GM12872 (cell line): ENCODE data around the gene CLPSL2.

Source experiments
- TF ChIP-seq, protein P1 (sequence below): IDR thresholded peaks from 3 replicates; pipeline ENCODE4 v1.5.1; 2011; ENCODE audit warnings: low read depth, mild to moderate bottlenecking, low read length, moderate library complexity; ENCODE audit not compliant: insufficient read depth

The CLPSL2 gene

GRCh38 chr6:35824552-35825192, 48.3 kb downstream of the CLPSL2 start:
- TF ChIP-seq, protein P1, sequence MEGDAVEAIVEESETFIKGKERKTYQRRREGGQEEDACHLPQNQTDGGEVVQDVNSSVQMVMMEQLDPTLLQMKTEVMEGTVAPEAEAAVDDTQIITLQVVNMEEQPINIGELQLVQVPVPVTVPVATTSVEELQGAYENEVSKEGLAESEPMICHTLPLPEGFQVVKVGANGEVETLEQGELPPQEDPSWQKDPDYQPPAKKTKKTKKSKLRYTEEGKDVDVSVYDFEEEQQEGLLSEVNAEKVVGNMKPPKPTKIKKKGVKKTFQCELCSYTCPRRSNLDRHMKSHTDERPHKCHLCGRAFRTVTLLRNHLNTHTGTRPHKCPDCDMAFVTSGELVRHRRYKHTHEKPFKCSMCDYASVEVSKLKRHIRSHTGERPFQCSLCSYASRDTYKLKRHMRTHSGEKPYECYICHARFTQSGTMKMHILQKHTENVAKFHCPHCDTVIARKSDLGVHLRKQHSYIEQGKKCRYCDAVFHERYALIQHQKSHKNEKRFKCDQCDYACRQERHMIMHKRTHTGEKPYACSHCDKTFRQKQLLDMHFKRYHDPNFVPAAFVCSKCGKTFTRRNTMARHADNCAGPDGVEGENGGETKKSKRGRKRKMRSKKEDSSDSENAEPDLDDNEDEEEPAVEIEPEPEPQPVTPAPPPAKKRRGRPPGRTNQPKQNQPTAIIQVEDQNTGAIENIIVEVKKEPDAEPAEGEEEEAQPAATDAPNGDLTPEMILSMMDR = no peak
